Astrocyte (in vitro differentiated cells and primary cell): ENCODE results near the gene TMCC1. TPM values are rescaled to one million over a fixed set of nuclear protein-coding genes. Genes with fewer than 3 reads are reported as not detected.

Experiments used
- DNase-seq: peaks from one replicate; pipeline ENCODE4 v3.0.0-alpha.2; 2010; ENCODE audit warnings: low read depth
- FAIRE-seq: peaks from 2 replicates; lab custom pipeline; 2011; peaks lifted over from hg19 to GRCh38; lab: Jason Lieb, UNC
- H2AFZ ChIP-seq: 2 replicates; pipeline ENCODE4 v1.6.0; 2012; ENCODE audit warnings: low read depth, low read length, inconsistent platforms
- H3K27ac ChIP-seq: 2 replicates; pipeline ENCODE4 v1.5.1; 2011; ENCODE audit warnings: low read depth, low read length, inconsistent platforms
- H3K27me3 ChIP-seq: 2 replicates; pipeline ENCODE4 v1.6.0; 2011; ENCODE audit warnings: low read length, inconsistent platforms; ENCODE audit not compliant: insufficient read depth
- H3K36me3 ChIP-seq: 2 replicates; pipeline ENCODE4 v1.5.1; 2011; ENCODE audit warnings: low read length, inconsistent platforms; ENCODE audit not compliant: insufficient read depth
- H3K4me1 ChIP-seq: 2 replicates; pipeline ENCODE4 v1.5.1; 2011; ENCODE audit warnings: low read length, inconsistent platforms; ENCODE audit not compliant: insufficient read depth
- H3K4me2 ChIP-seq: 2 replicates; pipeline ENCODE4 v1.6.0; 2012; ENCODE audit warnings: low read length, inconsistent platforms
- H3K4me3 ChIP-seq: 2 replicates; pipeline ENCODE4 v1.5.1; 2011; ENCODE audit warnings: low read depth, mild to moderate bottlenecking, low read length, inconsistent platforms; ENCODE audit not compliant: insufficient read depth
- H3K79me2 ChIP-seq: 2 replicates; pipeline ENCODE4 v1.6.0; 2012; ENCODE audit warnings: mild to moderate bottlenecking, low read length, inconsistent platforms; ENCODE audit not compliant: insufficient read depth
- H3K9ac ChIP-seq: 2 replicates; pipeline ENCODE4 v1.6.0; 2012; ENCODE audit warnings: mild to moderate bottlenecking, low read length, inconsistent platforms
- H3K9me3 ChIP-seq: 2 replicates; pipeline ENCODE4 v1.5.1; 2012; ENCODE audit warnings: low read depth, mild to moderate bottlenecking, low read length, inconsistent platforms; ENCODE audit not compliant: insufficient read depth
- H4K20me1 ChIP-seq: 2 replicates; pipeline ENCODE4 v1.6.0; 2012; ENCODE audit warnings: low read length, inconsistent platforms; ENCODE audit not compliant: insufficient read depth
- H3K27ac Mint-ChIP-seq: one replicate; pipeline ENCODE4 v1.8.0; 2021; ENCODE audit warnings: mild to moderate bottlenecking, mixed read lengths; ENCODE audit not compliant: unreplicated experiment
- H3K27me3 Mint-ChIP-seq: one replicate; pipeline ENCODE4 v1.8.0; 2021; ENCODE audit warnings: low read depth, mixed read lengths; ENCODE audit not compliant: unreplicated experiment
- H3K36me3 Mint-ChIP-seq: one replicate; pipeline ENCODE4 v1.8.0; 2021; ENCODE audit warnings: low read depth, mixed read lengths; ENCODE audit not compliant: unreplicated experiment
- H3K4me1 Mint-ChIP-seq: one replicate; pipeline ENCODE4 v1.8.0; 2021; ENCODE audit warnings: low read depth, mixed read lengths; ENCODE audit not compliant: unreplicated experiment
- H3K4me3 Mint-ChIP-seq: one replicate; pipeline ENCODE4 v1.8.0; 2021; ENCODE audit warnings: mild to moderate bottlenecking, moderate library complexity, mixed read lengths; ENCODE audit not compliant: unreplicated experiment
- H3K9me3 Mint-ChIP-seq: one replicate; pipeline ENCODE4 v1.8.0; 2021; ENCODE audit warnings: mild to moderate bottlenecking, mixed read lengths; ENCODE audit not compliant: unreplicated experiment
- CTCF ChIP-seq: IDR thresholded peaks from 2 replicates; pipeline ENCODE4 v1.5.1; 2011; ENCODE audit warnings: low read depth, mild to moderate bottlenecking, inconsistent platforms, low read length, moderate library complexity; ENCODE audit not compliant: insufficient read depth
- EZH2 ChIP-seq: IDR thresholded peaks from 2 replicates; pipeline ENCODE4 v1.6.1; 2012; ENCODE audit warnings: mild to moderate bottlenecking, low read length, inconsistent platforms; ENCODE audit not compliant: insufficient read depth
- total RNA-seq: library from RNA; stranded (reverse); gene quantifications from 2 replicates; pipeline ENCODE4 v1.2.1, GENCODE V29; 2021

The TMCC1 gene
- total RNA-seq, 1 donor from 2014 or later, result 37.9 TPM

GRCh38 chr3:129732200-129732876 lies 161.2 kb downstream of the TMCC1 start:
- Histone ChIP-seq H3K4me1 (peaks cover 3% of the 10 kb centered on the region), H3K4me3 (no peak overlapping the region), H3K9ac (no peak overlapping the region), H3K4me2 (no peak overlapping the region), H3K79me2 (peaks cover 6% of the 10 kb centered on the region), H2AFZ (no peak overlapping the region), H3K36me3 (no peaks in the 10 kb centered on the region), H4K20me1 (no peaks in the 10 kb centered on the region), H3K9me3 (no peaks in the 10 kb centered on the region), H3K27me3 (no peaks in the 10 kb centered on the region), H3K27ac (no peak overlapping the region)
- Mint-ChIP-seq H3K27me3 (no peaks in the 10 kb centered on the region), H3K27ac (no peak overlapping the region), H3K9me3 (no peaks in the 10 kb centered on the region), H3K36me3 (no peaks in the 10 kb centered on the region), H3K4me1 (peaks cover 5% of the 10 kb centered on the region), H3K4me3 (no peak overlapping the region)
- TF ChIP-seq CTCF (no peak), EZH2 (no peak)
- FAIRE-seq (no peak), DNase-seq (peak; percentile 30)

GRCh38 chr3:129727707-129728106 lies 165.8 kb downstream of the TMCC1 start:
- H3K9ac ChIP-seq, result no peak overlapping the region
- Mint-ChIP-seq H3K4me3 (no peak overlapping the region), H3K27ac (no peak overlapping the region), H3K9me3 (peaks cover 2% of the 10 kb centered on the region), H3K36me3 (no peaks in the 10 kb centered on the region), H3K27me3 (no peaks in the 10 kb centered on the region), H3K4me1 (peaks cover 20% of the 10 kb centered on the region)
- no peak overlapping the region for H2AFZ ChIP-seq
- no peak for DNase-seq
- H3K4me3 ChIP-seq, result no peak overlapping the region
- no peak for FAIRE-seq
- peaks cover 3% of the 10 kb centered on the region for H3K4me1 ChIP-seq
- no peak overlapping the region for H3K4me2 ChIP-seq
- no peaks in the 10 kb centered on the region for H4K20me1 ChIP-seq
- H3K27ac ChIP-seq, result no peak overlapping the region
- no peaks in the 10 kb centered on the region for H3K9me3 ChIP-seq
- no peaks in the 10 kb centered on the region for H3K36me3 ChIP-seq
- TF ChIP-seq EZH2 (no peak), CTCF (no peak)
- peaks cover 4% of the 10 kb centered on the region for H3K79me2 ChIP-seq
- no peaks in the 10 kb centered on the region for H3K27me3 ChIP-seq

- Histone ChIP-seq H3K79me2 (peaks cover 15% of the 10 kb centered on the region), H3K36me3 (no peaks in the 10 kb centered on the region), H3K27ac (no peak overlapping the region), H3K4me1 (no peaks in the 10 kb centered on the region), H2AFZ (no peak overlapping the region), H4K20me1 (peaks cover 15% of the 10 kb centered on the region), H3K4me3 (no peak overlapping the region), H3K9ac (no peak overlapping the region), H3K9me3 (no peaks in the 10 kb centered on the region), H3K4me2 (peak overlapping the region; percentile 12), H3K27me3 (no peaks in the 10 kb centered on the region)
- H3K9me3 Mint-ChIP-seq, result peaks cover 2% of the 10 kb centered on the region
- peak overlapping the region; percentile 88 for H3K27ac Mint-ChIP-seq
- H3K27me3 Mint-ChIP-seq, result no peaks in the 10 kb centered on the region
- H3K36me3 Mint-ChIP-seq, result no peaks in the 10 kb centered on the region
- FAIRE-seq, result peak; percentile 72
- DNase-seq, result peak; percentile 79
- H3K4me1 Mint-ChIP-seq, result peaks cover 26% of the 10 kb centered on the region
- TF ChIP-seq CTCF, result no peak
- no peak for TF ChIP-seq EZH2
- peak overlapping the region; percentile 52 for H3K4me3 Mint-ChIP-seq
These were observed 169.8 kb downstream of the TMCC1 start for GRCh38 chr3:129723558-129724324.
